PC-3 (cell line): ENCODE results near the gene CKAP5.

Experiments used
- CTCF ChIP-seq: fragments of 300-600 bp; sonication (generic); conservative IDR thresholded peaks from 2 replicates; pipeline ENCODE4 v1.5.1; 2017; ENCODE audit warnings: antibody characterized with exemption, low read depth, mild to moderate bottlenecking, low read length
- EZH2phosphoT487 ChIP-seq: fragments of 300-600 bp; sonication (generic); IDR thresholded peaks from 2 replicates; pipeline ENCODE4 v1.6.1; 2018; ENCODE audit warnings: mild to moderate bottlenecking, antibody characterized with exemption, low read length, borderline replicate concordance

- no peak for TF ChIP-seq CTCF
- TF ChIP-seq EZH2phosphoT487: no peak
Measured at GRCh38 chr11:46698597-46698996, 147.5 kb downstream of the CKAP5 start.
